ENCODE measurements around the gene INTS13. TPM values are rescaled to one million over a fixed set of nuclear protein-coding genes. Genes with fewer than 3 reads are reported as not detected.

The INTS13 gene
- total and polyA plus RNA-seq, 2 of the 4 experiments (the other 2 are of a cell fraction): 9.9 to 31.9 TPM

GRCh38 chr12:26872625-26873024 lies 65.2 kb downstream of the INTS13 start:
- Histone ChIP-seq H4K8ac (ENCODE audit: low read depth in 2 of 2, low read length in 2 of 2) (no peak overlapping the region), H3K27ac (ENCODE audit: insufficient read depth, low read length) (no peak overlapping the region), H3K14ac (replicated peaks; ENCODE audit: low read depth, low read length) (no peak overlapping the region), H4K91ac (ENCODE audit: insufficient read depth, low read depth, low read length) (no peak overlapping the region), H2BK5ac (ENCODE audit: low read depth, low read length, poor library complexity, severe bottlenecking) (no peak overlapping the region), H3K18ac (ENCODE audit: low read depth, low read length) (no peak overlapping the region), H2AK5ac (ENCODE audit: low read depth, low read length) (no peak overlapping the region), H3K4me2 (ENCODE audit: low read depth, low read length) (no peak overlapping the region), H3K27me3 (ENCODE audit: control insufficient read depth, insufficient read depth, low read length) (peaks cover 6% of the 10 kb centered on the region), H4K20me1 (ENCODE audit: insufficient read depth, low read length) (no peaks in the 10 kb centered on the region), H2AFZ (replicated peaks; ENCODE audit: low read length, poor library complexity) (no peak overlapping the region), H2BK120ac (ENCODE audit: low read depth, low read length) (no peak overlapping the region), H4K5ac (ENCODE audit: low read depth, low read length) (no peak overlapping the region), H3K36me3 (ENCODE audit: control insufficient read depth, insufficient read depth, low read length) (no peaks in the 10 kb centered on the region), H3K9me3 (ENCODE audit: control insufficient read depth, insufficient read depth, low read length) (no peaks in the 10 kb centered on the region), H3K9me1 (ENCODE audit: insufficient read depth, low read length) (no peaks in the 10 kb centered on the region), H3K4ac (ENCODE audit: low read depth, low read length) (no peak overlapping the region), H2AK9ac (replicated peaks; ENCODE audit: low read depth, low read length, poor library complexity) (no peak overlapping the region), H3K4me3 (ENCODE audit: insufficient read depth, low read depth, low read length) (no peak overlapping the region), H2BK15ac (ENCODE audit: low read depth, low read length) (no peak overlapping the region), H2BK20ac (ENCODE audit: low read depth, low read length) (no peak overlapping the region), H3K4me1 (ENCODE audit: control insufficient read depth, insufficient read depth, low read length) (no peaks in the 10 kb centered on the region), H3K79me1 (ENCODE audit: low read depth in 1 of 2, low read length in 2 of 2) (no peaks in the 10 kb centered on the region), H3K9ac (ENCODE audit: low read depth, low read length) (no peak overlapping the region), H3K56ac (ENCODE audit: extremely low read depth, insufficient read depth, low read length) (no peak overlapping the region), H3K23ac (ENCODE audit: low read depth, low read length) (no peak overlapping the region)
- ATAC-seq (ENCODE audit: low read depth) (no peak), DNase-seq (no peak)
- POLR2A ChIA-PET (ENCODE audit: unreplicated experiment): no interaction called here
- TF ChIP-seq FOS (IDR thresholded peaks at IDR 0.05; ENCODE audit: low read depth, low read length) (no peak), ELK1 (IDR thresholded peaks at IDR 0.05; ENCODE audit: borderline replicate concordance, low read depth, low read length) (no peak), RFX5 (IDR thresholded peaks at IDR 0.05; ENCODE audit: low read depth, low read length) (no peak), CTCF (conservative IDR thresholded peaks at IDR 0.05; ENCODE audit: low read depth, low read length) (no peak), POLR2A (IDR thresholded peaks at IDR 0.05; ENCODE audit: low read depth, low read length) (no peak), RAD21 (IDR thresholded peaks at IDR 0.05; ENCODE audit: low read length) (no peak), NFE2L2 (IDR thresholded peaks at IDR 0.05; ENCODE audit: low read depth, low read length) (no peak), BHLHE40 (IDR thresholded peaks at IDR 0.05; ENCODE audit: low read depth, low read length) (no peak), RCOR1 (IDR thresholded peaks at IDR 0.05; ENCODE audit: insufficient replicate concordance, low read length) (no peak), CHD1 (IDR thresholded peaks at IDR 0.05; ENCODE audit: low read depth, low read length) (no peak), USF2 (IDR thresholded peaks at IDR 0.05; ENCODE audit: low read depth, low read length) (no peak), CEBPB (IDR thresholded peaks at IDR 0.05; ENCODE audit: low read depth, low read length) (no peak), MAZ (IDR thresholded peaks at IDR 0.05; ENCODE audit: borderline replicate concordance, low read depth, low read length) (no peak), SMC3 (IDR thresholded peaks at IDR 0.05; ENCODE audit: low read depth, low read length) (no peak), MXI1 (IDR thresholded peaks at IDR 0.05; ENCODE audit: borderline replicate concordance, low read depth, low read length) (no peak), MAFK (IDR thresholded peaks at IDR 0.05; ENCODE audit: low read depth, low read length) (no peak)
- CTCF ChIA-PET: interaction anchor here (1.6 kb wide), 1 partner anchor 12 kb away, joined by 5 read pairs; no protein-coding TSS in a partner anchor
- no CpG with 5 or more reads among the region's 1 CpG for WGBS, 2 experiments (ENCODE audit: extremely low coverage in 2 of 2, insufficient read length in 1 of 2)
- dilution Hi-C loops (cut with HindIII; ENCODE audit: low sequenced_read_pairs, unreplicated experiment) (no loop called here), in situ Hi-C loops (cut with MboI; ENCODE audit: low sequenced_read_pairs) (no loop called here), intact Hi-C loops (cut with micrococcal nuclease) (no loop called here)
- BruUV-seq (replicated peaks): no TSS peak

Measured in IMR-90 (cell line).